Measurements from ENCODE around the gene SPIRE1.

The SPIRE1 gene

DNA sequence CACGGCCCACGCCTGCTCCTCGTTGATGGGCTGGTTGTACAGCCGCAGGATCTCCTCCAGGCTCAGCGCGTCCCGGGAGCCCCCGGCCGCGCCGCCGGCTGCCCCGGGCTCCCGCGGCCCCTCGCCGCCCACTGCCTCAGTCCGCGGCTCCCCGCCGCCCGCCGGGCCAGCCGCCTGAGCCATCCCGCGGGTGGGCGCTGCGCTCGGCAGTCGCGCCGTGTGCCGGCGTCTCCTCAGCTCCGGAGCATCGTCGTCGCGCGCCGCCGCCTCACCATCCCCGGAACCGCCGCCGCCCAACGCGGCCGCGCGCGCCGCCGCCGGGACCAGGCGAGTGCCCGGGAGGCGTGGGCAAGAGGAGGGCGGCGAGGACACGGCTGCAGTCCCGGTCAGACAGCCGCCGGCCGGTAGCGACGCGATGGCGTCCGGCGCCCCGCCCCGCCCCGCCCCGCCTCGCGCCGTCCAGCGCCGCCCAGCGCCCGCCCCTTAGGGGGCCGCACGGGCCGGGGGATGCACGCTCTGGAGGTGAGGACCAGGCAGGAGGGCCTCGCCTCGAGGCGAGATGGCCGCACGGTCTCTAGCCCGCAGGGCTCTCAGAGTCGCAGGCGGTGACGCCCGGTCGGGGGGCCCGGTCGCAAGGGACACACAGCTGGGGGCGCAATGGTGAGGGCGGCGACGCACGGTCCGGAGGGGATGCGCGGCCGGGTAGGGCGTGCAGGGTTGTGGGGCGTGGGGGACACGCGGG lies at the start of gene SPIRE1:
SPIRE1 (minus strand) TSS at position 424 of the 742 bp plus-strand sequence; CDS start at position 183, 241 bp downstream.
- in situ Hi-C loops (cut with MboI; ENCODE audit: low sequenced_read_pairs), result no loop called here

DNA sequence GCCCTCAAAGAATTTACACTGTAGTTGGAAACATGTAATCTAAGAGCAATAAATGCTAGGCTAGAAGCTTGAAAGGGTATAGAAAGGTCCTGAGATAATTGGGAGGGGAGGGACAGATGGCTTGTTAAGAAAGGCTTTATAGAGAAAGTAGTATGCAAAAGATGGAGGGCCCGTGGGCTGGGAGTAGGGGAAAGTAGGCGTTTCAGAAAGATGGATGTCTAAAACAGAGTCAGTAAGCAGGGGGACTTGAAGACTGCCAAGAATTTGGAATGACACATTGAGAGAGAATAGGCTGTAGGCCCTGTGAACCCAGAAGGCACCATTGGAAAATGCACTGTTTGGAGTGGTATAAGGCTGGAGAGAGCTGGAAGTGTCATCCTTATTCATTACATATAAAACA lies 45.8 kb upstream of the SPIRE1 start:
- in situ Hi-C loops (cut with MboI; ENCODE audit: low sequenced_read_pairs), result loop anchor here (25.0 kb wide), 1 partner anchor 409 kb away; no protein-coding TSS in a partner anchor

DNA sequence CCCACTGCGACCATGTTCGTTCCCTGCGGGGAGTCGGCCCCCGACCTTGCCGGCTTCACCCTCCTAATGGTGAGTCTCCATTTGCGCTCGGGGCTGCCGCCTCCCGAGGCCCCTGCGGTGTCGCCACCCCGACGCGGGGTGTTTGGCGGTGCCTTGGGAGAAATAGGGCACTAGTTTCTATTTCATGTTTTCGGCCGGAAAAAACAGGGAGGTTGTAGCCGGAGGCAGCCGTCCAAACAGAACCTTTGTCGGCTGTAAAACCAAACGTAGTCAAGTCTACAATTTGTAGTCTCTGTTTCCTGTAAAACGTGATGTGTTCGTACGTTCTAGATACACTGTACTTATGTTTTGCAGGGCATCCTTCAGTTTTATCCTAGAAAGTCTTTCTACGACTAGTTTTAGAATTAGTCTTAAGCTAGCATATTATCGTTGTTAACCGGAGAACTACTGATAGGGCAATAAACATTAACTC lies 45.2 kb upstream of the SPIRE1 start:
- in situ Hi-C loops (cut with MboI; ENCODE audit: low sequenced_read_pairs), result loop anchor here (25.0 kb wide), 1 partner anchor 409 kb away; no protein-coding TSS in a partner anchor

DNA sequence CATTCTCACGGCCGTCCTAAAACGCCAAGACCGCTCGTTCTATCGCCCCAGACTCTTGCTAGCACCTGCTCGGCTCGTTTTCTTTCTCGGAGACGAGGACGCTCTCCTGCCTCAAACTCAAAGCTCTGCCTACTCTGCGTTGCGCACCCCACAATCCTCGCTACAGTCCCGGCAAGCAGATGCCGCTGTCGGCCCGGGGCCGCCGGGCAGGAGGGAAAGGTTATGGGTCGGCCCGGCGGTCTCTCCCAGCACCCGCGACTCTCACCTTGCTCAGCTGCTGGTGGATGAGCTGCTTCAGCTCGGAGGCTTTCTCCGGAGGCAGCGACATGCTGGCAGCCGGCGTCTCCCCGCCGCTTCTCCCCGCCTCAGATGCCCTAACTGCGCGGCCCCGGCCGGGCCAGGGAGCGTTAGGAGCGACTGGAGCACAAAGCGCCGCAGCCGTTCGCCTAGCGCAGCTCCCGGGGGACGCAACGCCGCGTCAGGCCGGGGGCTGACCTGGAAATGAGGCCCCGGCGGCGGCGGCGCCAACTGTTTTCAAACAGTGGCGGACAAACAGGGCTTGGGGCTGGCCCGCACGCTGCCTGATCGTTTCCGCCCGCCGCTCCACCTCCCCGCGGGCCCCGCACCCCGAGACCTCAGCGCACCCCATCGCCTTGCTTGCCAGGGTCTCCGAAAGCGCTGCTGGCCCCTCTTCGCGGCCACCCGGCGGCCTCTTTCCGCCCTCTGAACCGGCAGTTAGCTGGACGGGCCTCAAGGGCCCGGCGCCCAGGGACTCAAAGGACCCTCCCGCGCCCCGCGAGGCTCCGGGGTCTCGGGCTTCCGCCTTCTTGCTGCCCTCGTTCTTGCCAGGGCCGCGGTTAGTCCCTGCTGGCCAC lies 44.6 kb upstream of the SPIRE1 start, which contains the start of the genes CEP76 and PSMG2:
CEP76 (minus strand) TSS at position 503 of the 875 bp plus-strand sequence; CDS start at position 328, 175 bp downstream.
PSMG2 (plus strand) TSS at position 822 of the 875 bp plus-strand sequence. CDS start 66 bp downstream, outside the sequence.
- in situ Hi-C loops (cut with MboI; ENCODE audit: low sequenced_read_pairs), result loop anchor here (25.0 kb wide), 1 partner anchor 410 kb away; no protein-coding TSS in a partner anchor

DNA sequence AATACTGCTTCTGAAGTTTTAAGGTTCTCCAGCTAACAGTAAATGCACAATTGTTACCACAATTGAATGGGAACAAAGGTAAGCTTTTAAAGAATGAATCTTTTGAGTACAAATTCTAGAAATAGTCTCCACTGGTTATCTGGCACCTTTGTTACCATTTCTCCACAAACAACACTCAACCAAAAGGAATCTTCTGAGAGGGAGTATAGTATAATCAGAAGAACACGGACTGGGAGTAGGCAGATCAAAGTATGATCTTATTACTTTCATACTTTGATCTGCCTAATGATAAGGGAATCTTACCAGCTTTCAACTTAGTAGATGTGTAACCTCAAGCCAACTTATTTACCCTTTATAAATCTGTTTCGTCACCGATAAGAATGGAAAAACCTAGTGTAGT lies 43.3 kb upstream of the SPIRE1 start:
- in situ Hi-C loops (cut with MboI; ENCODE audit: low sequenced_read_pairs), result loop anchor here (25.0 kb wide), 1 partner anchor 411 kb away; no protein-coding TSS in a partner anchor

DNA sequence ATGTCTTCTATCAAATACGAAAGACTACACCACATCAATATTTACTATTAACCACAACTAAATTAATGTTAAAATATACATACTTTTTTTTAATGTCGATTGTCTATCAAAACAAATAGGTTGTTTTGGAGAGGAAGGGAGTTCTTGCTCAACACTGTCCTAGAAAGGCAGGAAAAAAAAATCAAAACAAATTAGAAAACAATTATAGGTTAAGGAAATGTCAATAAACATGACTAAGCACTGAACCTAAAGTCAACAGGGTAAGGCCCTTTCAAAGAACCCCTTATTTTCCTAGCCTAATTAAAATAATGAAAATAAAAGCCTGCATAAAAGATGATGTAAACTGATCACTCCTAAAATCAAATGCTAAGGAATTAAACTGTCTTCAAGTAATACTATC lies 41.8 kb upstream of the SPIRE1 start:
- in situ Hi-C loops (cut with MboI; ENCODE audit: low sequenced_read_pairs), result loop anchor here (25.0 kb wide), 1 partner anchor 413 kb away; no protein-coding TSS in a partner anchor

DNA sequence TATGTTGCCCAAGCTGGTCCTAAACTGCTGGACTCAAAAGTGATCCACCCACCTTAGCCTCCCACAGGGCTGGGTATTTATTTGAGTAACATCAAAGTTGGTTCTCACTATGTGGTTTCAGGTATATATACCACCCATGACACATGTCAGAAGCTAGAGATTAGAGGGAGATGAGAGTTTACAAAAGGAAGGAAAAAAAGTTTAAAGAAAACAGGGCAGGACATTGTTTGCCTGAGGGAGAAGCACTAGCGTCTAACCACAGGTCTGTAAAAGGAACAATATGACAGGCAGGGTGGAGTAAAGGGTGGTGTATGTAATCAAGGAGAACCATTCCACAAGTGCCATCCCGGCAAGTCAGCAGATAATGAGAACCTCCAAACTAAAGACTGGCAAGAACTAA lies 36.1 kb upstream of the SPIRE1 start:
- in situ Hi-C loops (cut with MboI; ENCODE audit: low sequenced_read_pairs), result no loop called here

DNA sequence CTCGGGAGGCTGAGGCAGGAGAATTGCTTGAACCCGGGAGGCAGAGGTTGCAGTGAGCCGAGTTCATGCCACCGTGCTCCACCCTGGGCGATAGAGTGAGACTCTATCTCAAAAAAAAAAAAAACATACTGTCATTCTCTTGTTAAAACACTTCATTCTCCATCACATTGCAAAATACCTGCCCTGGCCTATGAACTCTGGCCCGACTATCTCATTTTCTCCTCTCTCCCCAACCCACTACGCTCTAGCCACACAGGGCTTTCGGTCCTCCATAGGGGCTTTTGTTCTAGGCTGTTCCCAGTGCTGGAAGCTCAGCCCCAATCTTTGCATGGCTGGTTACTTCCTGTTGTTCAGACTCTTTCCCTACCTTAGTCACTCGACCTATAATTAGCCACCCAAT lies 34.3 kb upstream of the SPIRE1 start:
- in situ Hi-C loops (cut with MboI; ENCODE audit: low sequenced_read_pairs), result no loop called here

DNA sequence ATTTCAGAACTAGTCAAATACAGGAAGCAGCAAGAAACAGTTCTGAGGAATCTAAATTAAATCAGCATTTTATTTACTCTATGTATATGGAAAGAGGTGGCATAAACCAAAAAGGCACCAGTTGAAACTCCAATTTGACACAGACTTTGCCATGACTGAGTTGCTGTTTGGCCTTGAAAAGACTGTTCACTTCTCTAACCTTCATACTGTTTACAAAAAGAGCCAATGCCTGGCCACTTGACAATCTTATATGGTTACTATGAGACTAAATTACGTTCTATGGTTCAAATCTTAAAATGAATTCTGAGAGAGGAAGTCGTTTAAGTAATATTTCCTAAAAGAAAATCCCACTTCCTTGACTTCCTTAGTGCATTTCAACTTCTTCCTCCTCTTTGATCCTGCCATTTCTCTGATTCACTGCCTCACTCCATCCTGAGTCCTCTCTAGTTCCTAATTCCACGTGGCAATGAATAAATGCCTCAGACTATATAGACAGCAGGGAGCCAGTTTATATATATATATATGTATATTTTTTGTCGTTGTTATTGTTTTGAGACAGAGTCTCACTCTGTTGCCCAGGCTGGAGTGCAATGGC lies 31.4 kb upstream of the SPIRE1 start:
- in situ Hi-C loops (cut with MboI; ENCODE audit: low sequenced_read_pairs), result no loop called here

DNA sequence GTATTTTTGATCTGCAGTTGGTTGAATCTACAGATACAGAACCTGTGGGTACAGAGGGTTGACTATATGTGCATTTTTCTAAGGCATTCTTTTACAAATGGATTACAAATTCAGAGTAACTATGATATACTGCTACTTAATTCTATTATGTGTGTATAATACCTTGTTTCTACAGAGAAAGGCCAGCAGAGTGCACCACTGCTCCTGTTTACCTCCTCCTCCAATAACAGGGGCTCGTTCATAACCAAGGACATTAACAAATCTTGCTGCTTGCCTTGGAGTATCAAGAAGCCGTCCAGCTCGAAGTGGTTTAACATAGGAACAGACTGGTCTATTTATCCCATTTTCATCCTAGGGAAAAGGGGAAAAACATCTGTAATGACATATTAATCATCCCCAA lies 28.2 kb upstream of the SPIRE1 start:
- in situ Hi-C loops (cut with MboI; ENCODE audit: low sequenced_read_pairs), result no loop called here

DNA sequence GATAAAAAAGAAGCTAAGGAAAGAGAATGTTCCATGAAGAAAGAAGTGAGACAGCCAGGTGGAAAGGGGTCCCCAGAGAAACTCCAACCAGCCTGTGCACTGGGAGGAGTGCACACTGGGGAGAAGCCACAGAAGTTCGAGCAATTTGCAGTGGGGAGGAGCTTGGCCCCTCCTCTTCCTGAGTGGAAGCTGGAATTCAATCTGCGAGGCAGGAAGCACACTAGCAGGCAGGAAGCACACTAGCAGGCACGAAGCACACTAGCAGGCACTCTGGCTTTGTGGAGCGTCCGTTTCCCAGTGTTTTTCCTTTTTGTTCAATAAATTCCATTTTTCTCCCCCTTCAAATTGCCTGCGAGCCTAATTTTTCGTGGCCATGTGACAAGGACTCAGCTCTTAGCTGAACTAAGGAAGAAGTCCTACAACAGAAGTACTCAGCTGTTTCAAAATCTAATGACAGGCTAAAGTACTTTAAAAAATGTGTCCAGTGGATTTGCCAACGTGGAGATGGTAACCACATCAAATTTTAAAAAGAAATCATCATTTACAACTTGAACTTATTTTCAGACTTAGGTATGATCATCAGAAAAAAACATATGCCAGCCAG lies 21.4 kb upstream of the SPIRE1 start:
- in situ Hi-C loops (cut with MboI; ENCODE audit: low sequenced_read_pairs), result no loop called here

DNA sequence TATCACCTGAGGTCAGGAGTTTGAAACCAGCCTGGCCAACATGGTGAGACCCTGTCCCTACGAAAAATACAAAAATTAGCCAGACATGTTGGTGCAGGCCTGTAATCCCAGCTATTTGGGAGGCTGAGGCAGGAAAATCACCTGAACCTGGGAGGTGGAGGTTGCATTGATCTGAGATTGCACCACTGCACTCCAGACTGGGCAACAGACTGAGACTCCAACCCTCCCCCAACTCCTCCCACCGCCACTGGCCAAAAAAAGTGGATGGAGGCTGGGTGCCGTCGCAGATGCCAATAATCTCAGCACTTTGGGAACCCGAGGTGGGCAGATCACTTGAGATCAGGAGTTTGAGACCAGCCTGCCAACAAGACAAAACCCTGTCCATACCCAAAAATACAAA lies 10.1 kb upstream of the SPIRE1 start:
- in situ Hi-C loops (cut with MboI; ENCODE audit: low sequenced_read_pairs), result loop anchor here (10.0 kb wide), 1 partner anchor 273 kb away; no protein-coding TSS in a partner anchor

DNA sequence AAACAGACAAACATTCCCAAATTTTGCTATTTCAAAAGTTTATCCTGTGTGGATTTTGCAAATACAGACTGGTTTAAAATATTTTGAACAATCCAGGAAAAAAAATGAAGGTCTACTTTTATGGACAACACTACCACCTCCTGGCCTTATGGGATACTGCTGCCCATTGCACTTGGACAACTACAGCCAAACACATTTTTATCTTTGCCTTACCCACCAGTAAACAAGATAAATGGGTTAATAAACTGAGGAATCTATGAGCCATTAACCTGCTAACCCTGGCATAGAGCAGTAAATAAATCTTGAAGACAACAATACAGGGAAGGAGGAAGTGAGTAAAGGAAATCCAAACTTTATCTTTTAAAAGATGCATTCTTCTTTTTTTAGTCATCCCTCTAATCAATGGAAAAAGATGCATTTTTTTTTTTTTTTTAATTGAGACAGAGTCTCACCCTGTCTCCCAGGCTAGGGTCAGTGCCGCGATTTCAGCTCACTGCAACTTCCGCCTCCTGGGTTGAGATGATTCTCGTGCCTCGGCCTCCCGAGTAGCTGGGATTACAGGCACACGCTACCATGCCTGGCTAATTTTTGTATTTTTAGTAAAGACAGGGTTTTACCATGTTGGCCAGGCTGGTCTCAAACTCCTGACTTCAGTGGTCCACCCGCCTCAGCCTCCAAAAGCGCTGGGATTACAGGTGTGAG lies 2.1 kb upstream of the SPIRE1 start:
- in situ Hi-C loops (cut with MboI; ENCODE audit: low sequenced_read_pairs), result loop anchor here (10.0 kb wide), 1 partner anchor 265 kb away; no protein-coding TSS in a partner anchor

DNA sequence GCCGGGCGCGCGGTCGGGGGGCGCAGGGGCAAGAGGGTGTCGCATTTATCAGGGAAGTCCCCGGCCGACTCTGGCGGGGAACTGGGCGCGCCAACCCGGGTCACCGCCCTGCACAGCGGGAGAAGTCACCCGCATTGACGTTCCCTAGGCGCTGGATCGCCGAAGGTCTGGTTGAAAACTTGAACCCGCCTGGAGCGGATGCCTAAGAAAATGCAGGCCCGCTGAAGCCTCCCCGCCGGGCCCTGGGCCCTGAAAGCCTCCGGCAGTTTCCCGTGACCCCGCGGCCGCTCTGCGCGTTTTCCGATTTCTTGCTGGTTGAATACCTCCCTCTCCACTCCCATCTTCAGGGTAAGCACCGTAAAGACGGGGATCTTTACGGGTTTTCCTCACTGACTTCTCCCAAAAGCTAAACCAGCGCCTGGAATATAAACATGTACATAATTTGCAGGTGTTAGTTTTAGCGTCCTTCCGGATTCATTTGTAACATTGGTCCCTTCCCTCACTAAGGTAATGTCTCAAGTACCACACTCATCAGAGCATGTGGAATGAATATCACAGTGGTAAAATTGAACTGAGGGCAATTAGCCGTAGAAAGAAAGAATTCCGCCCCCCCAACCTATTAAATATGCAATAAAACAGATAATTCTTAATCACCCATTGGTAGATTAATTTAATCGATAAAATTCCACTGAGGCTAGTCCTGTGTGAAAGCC lies 675 bp upstream of the SPIRE1 start:
- in situ Hi-C loops (cut with MboI; ENCODE audit: low sequenced_read_pairs), result no loop called here

DNA sequence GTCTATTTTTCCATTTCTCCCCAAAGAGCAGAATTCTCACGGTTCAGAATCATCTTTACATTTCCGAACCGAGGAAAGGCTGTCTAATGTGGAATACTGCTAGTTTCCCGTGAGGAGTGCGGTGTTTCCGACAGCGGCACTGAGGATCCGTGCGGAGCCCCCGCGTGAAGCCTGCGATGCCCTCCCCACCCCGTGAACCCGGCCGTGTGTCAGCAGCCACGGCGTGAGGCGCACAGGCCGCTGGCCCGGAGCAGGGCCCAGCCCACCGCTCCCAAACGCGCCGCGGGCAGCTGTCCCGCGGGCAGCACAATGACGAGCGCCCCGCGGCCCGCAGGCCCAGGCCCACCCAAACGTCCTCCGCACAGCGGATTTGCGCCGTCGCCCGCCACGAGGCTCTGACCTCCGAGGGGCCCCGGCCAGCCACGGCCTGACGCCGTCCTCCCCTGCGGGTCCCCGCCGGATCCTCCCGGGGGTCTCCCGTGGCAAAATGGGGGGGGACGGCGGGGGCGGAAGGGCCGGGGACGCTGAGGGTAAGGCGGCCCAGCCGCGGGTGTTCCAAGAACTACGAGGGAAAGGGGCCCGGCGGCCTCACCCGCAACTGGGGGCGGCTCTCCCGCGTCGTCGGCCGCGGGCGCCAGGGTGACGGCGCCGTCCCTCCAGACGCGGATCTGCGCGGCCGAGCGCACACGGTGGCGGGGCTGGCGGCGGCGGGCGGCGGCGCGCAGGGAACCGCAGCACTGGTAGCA lies 796 bp downstream of the SPIRE1 start:
- in situ Hi-C loops (cut with MboI; ENCODE audit: low sequenced_read_pairs), result no loop called here

DNA sequence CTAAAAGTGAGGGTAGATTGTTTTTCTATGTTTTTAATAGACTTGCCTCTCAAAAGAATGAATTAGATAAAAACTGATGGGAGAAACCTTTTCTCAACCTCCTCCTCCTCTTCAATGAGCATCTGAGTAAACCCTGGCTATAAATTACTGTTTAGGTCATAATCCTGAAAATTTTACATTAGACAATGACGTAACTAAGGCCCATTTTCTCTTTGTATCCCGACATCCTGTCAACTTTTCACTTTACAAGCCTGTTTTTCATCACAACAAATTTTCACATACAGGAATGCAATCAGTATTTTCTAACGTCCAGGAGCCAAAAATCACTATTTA lies 1.3 kb downstream of the SPIRE1 start:
- in situ Hi-C loops (cut with MboI; ENCODE audit: low sequenced_read_pairs), result no loop called here

DNA sequence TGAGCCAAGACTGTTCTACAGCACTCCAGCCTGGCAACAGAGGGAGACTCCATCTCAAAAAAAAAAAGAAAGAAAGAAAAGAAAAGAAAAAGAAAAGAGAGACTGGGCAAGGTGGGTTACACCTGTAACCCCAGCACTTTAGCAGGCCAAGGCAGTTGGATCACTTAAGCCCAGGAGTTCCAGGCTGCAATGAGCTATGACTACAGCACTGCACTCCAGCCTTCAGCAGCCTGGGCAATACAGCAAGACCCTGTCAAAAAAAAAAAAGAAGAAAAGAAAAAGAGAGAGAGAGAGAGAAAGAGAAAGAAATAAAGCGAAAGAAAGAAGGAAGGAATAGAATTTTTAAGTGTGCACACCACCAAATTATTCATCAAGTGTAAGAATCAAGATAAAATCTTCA lies 2.9 kb downstream of the SPIRE1 start:
- in situ Hi-C loops (cut with MboI; ENCODE audit: low sequenced_read_pairs), result no loop called here

DNA sequence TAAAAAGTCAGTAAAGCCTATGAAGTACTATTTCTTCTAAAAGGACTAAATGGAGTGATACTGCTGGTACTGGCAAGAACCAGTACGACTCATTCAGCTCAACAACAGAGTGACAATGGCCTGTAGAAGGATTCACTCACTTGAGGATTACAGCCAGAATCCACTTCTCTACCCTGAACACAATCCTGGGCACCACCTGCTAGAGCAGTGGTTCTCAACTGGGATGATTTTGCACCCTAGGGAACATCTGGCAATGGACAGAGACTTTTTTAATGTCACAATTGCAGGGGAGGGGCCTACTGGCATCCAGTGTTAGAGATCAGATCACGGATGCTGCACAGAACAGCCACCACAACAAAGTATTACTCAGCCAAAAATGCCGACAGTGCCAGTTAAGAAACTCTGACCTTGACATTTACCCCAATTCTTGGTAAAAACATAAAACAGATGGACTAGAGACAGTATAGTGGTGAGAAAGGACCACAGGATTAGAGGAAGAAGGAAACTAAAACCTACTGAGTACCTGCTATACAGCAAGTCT lies 5.0 kb downstream of the SPIRE1 start:
- in situ Hi-C loops (cut with MboI; ENCODE audit: low sequenced_read_pairs), result no loop called here
